ENCODE measurements around the gene ALOXE3.

- TF ChIP-seq EZH2 (IDR thresholded peaks at IDR 0.05; ENCODE audit: low read depth, unreplicated experiment), result no peak
- no peak for TF ChIP-seq JUNB (IDR thresholded peaks at IDR 0.05; ENCODE audit: unreplicated experiment)
- no peak for TF ChIP-seq CTCF (conservative IDR thresholded peaks at IDR 0.05; ENCODE audit: low read depth in 2 of 2)
- no peak for TF ChIP-seq CREB1 (CRISPR knock-in tag; IDR thresholded peaks at IDR 0.05; ENCODE audit: low read depth)
- TF ChIP-seq POLR2AphosphoS5 (IDR thresholded peaks at IDR 0.05; ENCODE audit: low read depth), result no peak
- TF ChIP-seq EZH2phosphoT487 (IDR thresholded peaks at IDR 0.05; ENCODE audit: unreplicated experiment), result no peak
- no peak for TF ChIP-seq ETS1 (IDR thresholded peaks at IDR 0.05)
Measured at GRCh38 chr17:8149419-8150193, 31.3 kb upstream of the ALOXE3 start.

All from GM23338 (cell line).